OCI-LY3 (cell line): Measurements from ENCODE around the gene SLC52A3.

Experiments
- EZH2phosphoT487 ChIP-seq: fragments of 200-600 bp; shearing (Covaris generic); IDR thresholded peaks from 2 replicates; pipeline ENCODE4 v1.6.1; 2018; ENCODE audit warnings: antibody characterized with exemption, mixed run types, low read depth
- TF ChIP-seq, protein P1 (sequence below): fragments of 200-600, 300-600 bp; sonication (generic); IDR thresholded peaks from 2 replicates; pipeline ENCODE4 v1.5.1; 2014; ENCODE audit warnings: antibody characterized with exemption, low read length, low read depth

DNA sequence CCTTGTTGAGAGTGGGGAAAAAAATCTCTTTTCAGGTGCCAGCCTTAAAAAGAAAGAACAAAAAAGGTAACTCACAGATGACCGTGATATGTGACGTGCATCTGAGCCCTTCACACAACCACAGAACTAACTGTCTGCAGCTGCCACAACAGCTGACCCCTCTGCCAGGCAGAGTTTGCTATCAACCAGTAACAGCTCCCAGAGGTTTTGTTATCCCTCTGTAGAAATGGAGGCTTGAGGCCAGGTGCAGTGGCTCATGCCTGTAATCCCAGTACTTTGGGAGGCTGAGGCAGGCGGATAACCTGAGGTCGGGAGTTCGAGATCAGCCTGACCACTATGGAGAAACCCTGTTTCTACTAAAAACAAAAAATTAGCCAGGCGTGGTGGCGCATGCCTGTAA, 42.8 kb downstream of the SLC52A3 start:
- no peak for TF ChIP-seq EZH2phosphoT487
- TF ChIP-seq, protein P1, sequence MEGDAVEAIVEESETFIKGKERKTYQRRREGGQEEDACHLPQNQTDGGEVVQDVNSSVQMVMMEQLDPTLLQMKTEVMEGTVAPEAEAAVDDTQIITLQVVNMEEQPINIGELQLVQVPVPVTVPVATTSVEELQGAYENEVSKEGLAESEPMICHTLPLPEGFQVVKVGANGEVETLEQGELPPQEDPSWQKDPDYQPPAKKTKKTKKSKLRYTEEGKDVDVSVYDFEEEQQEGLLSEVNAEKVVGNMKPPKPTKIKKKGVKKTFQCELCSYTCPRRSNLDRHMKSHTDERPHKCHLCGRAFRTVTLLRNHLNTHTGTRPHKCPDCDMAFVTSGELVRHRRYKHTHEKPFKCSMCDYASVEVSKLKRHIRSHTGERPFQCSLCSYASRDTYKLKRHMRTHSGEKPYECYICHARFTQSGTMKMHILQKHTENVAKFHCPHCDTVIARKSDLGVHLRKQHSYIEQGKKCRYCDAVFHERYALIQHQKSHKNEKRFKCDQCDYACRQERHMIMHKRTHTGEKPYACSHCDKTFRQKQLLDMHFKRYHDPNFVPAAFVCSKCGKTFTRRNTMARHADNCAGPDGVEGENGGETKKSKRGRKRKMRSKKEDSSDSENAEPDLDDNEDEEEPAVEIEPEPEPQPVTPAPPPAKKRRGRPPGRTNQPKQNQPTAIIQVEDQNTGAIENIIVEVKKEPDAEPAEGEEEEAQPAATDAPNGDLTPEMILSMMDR: no peak
